Measurements from ENCODE around the gene IL17RD. TPM values are rescaled to one million over a fixed set of nuclear protein-coding genes. Genes with fewer than 3 reads are reported as not detected.

The IL17RD gene
- total RNA-seq, 1 experiment from 2014 or later = 31.7 TPM

DNA sequence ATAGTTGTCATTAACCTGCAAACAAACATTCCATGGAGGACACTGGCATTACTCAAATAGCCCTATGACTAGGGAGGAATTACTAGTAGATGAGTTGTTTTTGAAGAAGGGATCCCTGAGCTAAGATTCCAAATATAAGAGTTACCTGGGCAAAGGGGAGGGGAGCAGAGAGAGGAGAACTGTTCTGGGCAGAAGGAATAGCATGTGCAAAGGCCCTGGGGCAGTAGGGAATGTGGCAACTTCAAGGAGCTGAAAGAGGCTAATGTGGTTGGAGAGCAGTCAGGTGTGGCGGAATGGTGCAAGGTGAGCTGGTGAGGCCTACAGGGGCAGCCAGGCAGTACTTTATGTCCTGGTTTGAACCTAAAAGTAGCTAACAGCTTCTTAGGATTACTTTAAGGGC is 5.8 kb upstream of the IL17RD start:
- Mint-ChIP-seq H3K4me1 (peaks cover 15 to 16% of the 10 kb centered on the region in 2 experiments), H3K9me3 (no peaks in the 10 kb centered on the region; a peak in 1 of 5 replicates), H3K36me3 (ENCODE audit: insufficient read depth in 1 of 3, low read depth in 3 of 3) (no peaks in the 10 kb centered on the region), H3K4me3 (no peak overlapping the region), H3K27me3 (ENCODE audit: low read depth) (peaks cover 28% of the 10 kb centered on the region), H3K27ac (no peak overlapping the region)
- Histone ChIP-seq H4K20me1 (ENCODE audit: control insufficient read depth, insufficient read depth, insufficient read length) (no peaks in the 10 kb centered on the region), H3K18ac (ENCODE audit: insufficient read length, low read depth, low read length) (no peak overlapping the region), H3K14ac (ENCODE audit: insufficient read depth, low read length) (no peak overlapping the region), H2BK12ac (ENCODE audit: insufficient read length, low read depth, low read length) (no peak overlapping the region), H3T11ph (ENCODE audit: low read length) (no peak overlapping the region), H2BK5ac (ENCODE audit: insufficient read length, low read length) (no peak overlapping the region), H4K91ac (ENCODE audit: insufficient read length, low read depth, low read length) (no peak overlapping the region), H3K23ac (ENCODE audit: insufficient read length, low read depth, low read length) (no peak overlapping the region), H3K4me1 (ENCODE audit: insufficient read depth, low read length) (peaks cover under 1% of the 10 kb centered on the region; the same call in 1 of the 2 replicates), H3K27ac (ENCODE audit: insufficient read length, low read depth, low read length) (no peak overlapping the region), H3K79me2 (ENCODE audit: insufficient read depth, low read length) (no peaks in the 10 kb centered on the region), H3K4ac (ENCODE audit: low read depth, low read length) (no peak overlapping the region), H2AK5ac (ENCODE audit: insufficient read length, low read length) (no peak overlapping the region), H3K56ac (ENCODE audit: insufficient read length, low read depth, low read length) (no peak overlapping the region), H2BK15ac (ENCODE audit: low read depth, low read length) (no peak overlapping the region), H2BK20ac (ENCODE audit: low read depth, low read length, poor library complexity, severe bottlenecking) (no peak overlapping the region), H4K5ac (ENCODE audit: insufficient read length, low read depth, low read length) (no peak overlapping the region), H3K9me3 (ENCODE audit: control insufficient read depth, low read depth, low read length) (no peaks in the 10 kb centered on the region), H2AFZ (ENCODE audit: low read length) (no peak overlapping the region), H2BK120ac (ENCODE audit: low read depth, low read length, poor library complexity, severe bottlenecking) (no peak overlapping the region), H3K79me1 (ENCODE audit: insufficient read depth, low read depth, low read length, poor library complexity, severe bottlenecking) (no peaks in the 10 kb centered on the region), H3K27me3 (ENCODE audit: insufficient read depth, low read length) (no peaks in the 10 kb centered on the region), H3K9ac (ENCODE audit: extremely low read depth, insufficient read length, low read length) (no peak overlapping the region), H3K23me2 (ENCODE audit: insufficient read length, low read depth, low read length, poor library complexity, severe bottlenecking) (no peaks in the 10 kb centered on the region), H3K4me2 (ENCODE audit: insufficient read depth, insufficient read length, low read length) (no peak overlapping the region), H4K8ac (replicated peaks; ENCODE audit: insufficient read length, low read depth, low read length) (no peak overlapping the region)
- DNase-seq = no peak
- TF ChIP-seq, protein P1, sequence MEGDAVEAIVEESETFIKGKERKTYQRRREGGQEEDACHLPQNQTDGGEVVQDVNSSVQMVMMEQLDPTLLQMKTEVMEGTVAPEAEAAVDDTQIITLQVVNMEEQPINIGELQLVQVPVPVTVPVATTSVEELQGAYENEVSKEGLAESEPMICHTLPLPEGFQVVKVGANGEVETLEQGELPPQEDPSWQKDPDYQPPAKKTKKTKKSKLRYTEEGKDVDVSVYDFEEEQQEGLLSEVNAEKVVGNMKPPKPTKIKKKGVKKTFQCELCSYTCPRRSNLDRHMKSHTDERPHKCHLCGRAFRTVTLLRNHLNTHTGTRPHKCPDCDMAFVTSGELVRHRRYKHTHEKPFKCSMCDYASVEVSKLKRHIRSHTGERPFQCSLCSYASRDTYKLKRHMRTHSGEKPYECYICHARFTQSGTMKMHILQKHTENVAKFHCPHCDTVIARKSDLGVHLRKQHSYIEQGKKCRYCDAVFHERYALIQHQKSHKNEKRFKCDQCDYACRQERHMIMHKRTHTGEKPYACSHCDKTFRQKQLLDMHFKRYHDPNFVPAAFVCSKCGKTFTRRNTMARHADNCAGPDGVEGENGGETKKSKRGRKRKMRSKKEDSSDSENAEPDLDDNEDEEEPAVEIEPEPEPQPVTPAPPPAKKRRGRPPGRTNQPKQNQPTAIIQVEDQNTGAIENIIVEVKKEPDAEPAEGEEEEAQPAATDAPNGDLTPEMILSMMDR (conservative IDR thresholded peaks at IDR 0.05) = no peak
- WGBS (ENCODE audit: extremely low coverage, insufficient read length, low lambda C conversion rate) = no CpG with 5 or more reads among the region's 1 CpG
